HEK293T (cell line): ENCODE data around the gene DNAJC10.

Source experiments
- ARNT ChIP-seq: fragments of 450-650 bp; IDR thresholded peaks from 2 replicates; pipeline ENCODE4 v1.6.1; 2017; ENCODE audit warnings: mild to moderate bottlenecking
- CTBP1 ChIP-seq: fragments of 450-650 bp; IDR thresholded peaks from 2 replicates; pipeline ENCODE4 v1.6.1; 2016; ENCODE audit warnings: borderline replicate concordance
- ELF4 ChIP-seq: fragments of 450-650 bp; IDR thresholded peaks from 2 replicates; pipeline ENCODE4 v1.6.1; 2017; ENCODE audit warnings: antibody characterized with exemption
- HDGF ChIP-seq: fragments of 450-650 bp; IDR thresholded peaks from 2 replicates; pipeline ENCODE4 v1.6.1; 2017; ENCODE audit warnings: antibody characterized with exemption, borderline replicate concordance
- NFRKB ChIP-seq: fragments of 450-650 bp; IDR thresholded peaks from 2 replicates; pipeline ENCODE4 v1.6.1; 2016; ENCODE audit warnings: mild to moderate bottlenecking, moderate library complexity
- SP1 ChIP-seq: fragments of 450-650 bp; IDR thresholded peaks from 2 replicates; pipeline ENCODE4 v1.6.1; 2017
- SUZ12 ChIP-seq: fragments of 450-650 bp; IDR thresholded peaks from 2 replicates; pipeline ENCODE4 v1.6.1; 2016; ENCODE audit warnings: mild to moderate bottlenecking
- TARDBP ChIP-seq: fragments of 450-650 bp; IDR thresholded peaks from 2 replicates; pipeline ENCODE4 v1.6.1; 2016
- ZNF384 ChIP-seq: fragments of 450-650 bp; IDR thresholded peaks from 2 replicates; pipeline ENCODE4 v1.6.1; 2016

DNA sequence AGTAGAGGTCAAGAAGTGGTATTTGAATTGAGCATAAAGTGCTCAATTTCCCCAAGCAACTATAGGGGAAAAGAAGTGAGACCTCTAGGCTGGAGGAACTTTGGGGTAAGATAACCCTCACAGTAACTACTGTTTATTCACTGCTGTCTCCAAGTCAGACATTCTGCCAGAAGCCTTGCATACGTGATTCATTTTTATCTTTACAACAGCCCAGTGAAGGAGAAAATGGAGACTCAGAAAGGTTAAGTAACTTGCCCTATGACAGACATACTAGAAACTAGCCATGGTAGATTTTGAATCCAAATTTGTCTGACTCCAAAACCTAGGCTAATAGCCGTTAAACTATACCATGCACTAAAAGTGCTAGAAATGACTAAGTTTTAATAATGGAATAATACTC, 28.4 kb downstream of the DNAJC10 start:
- no peak for TF ChIP-seq HDGF
- TF ChIP-seq ARNT = no peak
- no peak for TF ChIP-seq SUZ12
- no peak for TF ChIP-seq NFRKB
- TF ChIP-seq ZNF384 = no peak
- no peak for TF ChIP-seq SP1
- TF ChIP-seq CTBP1 = no peak
- no peak for TF ChIP-seq ELF4
- no peak for TF ChIP-seq TARDBP
